AG09319 (cell line): ENCODE results near the gene MUC5AC.
"Not testable (repeated sequence)": the region's sequence is repeated elsewhere in the genome, so short reads cannot be mapped to it uniquely, and the experiment has no call there.

Experiments
- DNase-seq: peaks from one replicate; pipeline ENCODE4 v3.0.0-alpha.2; 2010; ENCODE audit warnings: low read depth; ENCODE audit errors: extremely low read depth
- CTCF ChIP-seq: IDR thresholded peaks from 2 replicates; pipeline ENCODE4 v1.5.1; 2011; ENCODE audit warnings: low read depth, mild to moderate bottlenecking, inconsistent platforms, low read length, moderate library complexity

The MUC5AC gene

GRCh38 chr11:1158681-1159487 is 1.1 kb downstream of the MUC5AC start:
- TF ChIP-seq CTCF, result no peak

GRCh38 chr11:1159488-1160220 is 1.9 kb downstream of the MUC5AC start:
- not testable (repeated sequence) for DNase-seq

More at GRCh38 chr11:1158681-1159487, 1.1 kb downstream of the MUC5AC start:
- DNase-seq, result no peak

GRCh38 chr11:1160231-1161101 is 2.7 kb downstream of the MUC5AC start:
- no peak for TF ChIP-seq CTCF
- DNase-seq, result no peak

- no peak for DNase-seq
- no peak for TF ChIP-seq CTCF
Measured at GRCh38 chr11:1161410-1162137, 3.8 kb downstream of the MUC5AC start.

GRCh38 chr11:1162138-1162475 is 4.4 kb downstream of the MUC5AC start:
- DNase-seq, result no peak
- no peak for TF ChIP-seq CTCF

GRCh38 chr11:1162491-1163311 is 4.9 kb downstream of the MUC5AC start:
- no peak for TF ChIP-seq CTCF
- no peak for DNase-seq
